GM12878 (cell line): ENCODE results near the gene HCN3. TPM values are rescaled to one million over a fixed set of nuclear protein-coding genes. Genes with fewer than 3 reads are reported as not detected.

ENCODE experiments used
- ATAC-seq: fragments of 200-7000 bp; cut with Tn5 transposase; 3 replicates; pipeline ENCODE4 v1.9.1; 2020; ENCODE audit warnings: mild to moderate bottlenecking, moderate library complexity
- BruUV-seq: library from RNA; stranded (reverse); fragments of 400-500 nt; replicated peaks from 2 replicates; lab custom pipeline; 2021; lab: Mats Ljungman, UMichigan
- CTCF ChIA-PET: fragments of 300-600 bp; sonication (Branson Sonifier 250); formaldehyde crosslinking; extraction: SDS; loops from one replicate; lab custom pipeline; 2021; ENCODE audit warnings: inconsistent platforms; lab: Yijun Ruan, JAX
- POLR2A ChIA-PET: fragments of 350-600 bp; formaldehyde crosslinking; extraction: SDS; loops from one replicate; lab custom pipeline; 2021; ENCODE audit warnings: inconsistent platforms; lab: Charles Lee
- RAD21 ChIA-PET: fragments of 300-600 bp; sonication (Branson Sonifier 250); formaldehyde crosslinking; loops from one replicate; lab custom pipeline; 2023; ENCODE audit warnings: antibody characterized with exemption; ENCODE audit not compliant: unreplicated experiment; lab: Charles Lee
- SMC1A ChIA-PET: fragments of 300-600 bp; sonication (Branson Sonifier 250); formaldehyde crosslinking; loops from one replicate; lab custom pipeline; 2023; ENCODE audit not compliant: unreplicated experiment, uncharacterized antibody; lab: Charles Lee
- DNase-seq: peaks from one replicate; pipeline ENCODE4 v3.0.0-alpha.2; 2011; ENCODE audit warnings: low read depth, low spot score
- FAIRE-seq: peaks from 3 replicates; lab custom pipeline; 2011; peaks lifted over from hg19 to GRCh38; lab: Jason Lieb, UNC
- H2AFZ ChIP-seq: 2 replicates; pipeline ENCODE4 v1.6.0; 2011; ENCODE audit warnings: low read depth, low read length, control low read depth; ENCODE audit not compliant: control insufficient read depth
- H3K27ac ChIP-seq: 2 replicates; pipeline ENCODE4 v1.5.1; 2011; ENCODE audit warnings: control low read depth; ENCODE audit not compliant: control insufficient read depth, insufficient read depth
- H3K27me3 ChIP-seq, 2 experiments: replicated peaks in 1 of 2; 2 replicates each; pipeline versions ENCODE4 v1.6.0 to v1.6.1; 2011; ENCODE audit warnings: low read length in 1 of 2; ENCODE audit not compliant: control insufficient read depth in 2 of 2, insufficient read depth in 2 of 2
- H3K36me3 ChIP-seq, 2 experiments: 2 replicates each; pipeline ENCODE4 v1.5.1; 2011; ENCODE audit warnings: low read length in 1 of 2; ENCODE audit not compliant: control insufficient read depth in 2 of 2, insufficient read depth in 2 of 2
- H3K4me1 ChIP-seq: 2 replicates; pipeline ENCODE4 v1.6.1; 2011; ENCODE audit warnings: mild to moderate bottlenecking, low read length, moderate library complexity, mixed read lengths; ENCODE audit not compliant: control insufficient read depth, insufficient read depth
- H3K4me2 ChIP-seq: 2 replicates; pipeline ENCODE4 v1.6.0; 2011; ENCODE audit warnings: control low read depth; ENCODE audit not compliant: control insufficient read depth, insufficient read depth
- H3K4me3 ChIP-seq: fragments of 200-600 bp; sonication (generic); 2 replicates; pipeline ENCODE4 v1.5.1; 2016
- H3K79me2 ChIP-seq: 2 replicates; pipeline ENCODE4 v1.6.0; 2011; ENCODE audit warnings: low read length; ENCODE audit not compliant: control insufficient read depth, insufficient read depth
- H3K9ac ChIP-seq: 2 replicates; pipeline ENCODE4 v1.8.0; 2011; ENCODE audit warnings: low read length, control low read depth, mixed read lengths; ENCODE audit not compliant: control insufficient read depth, insufficient read depth
- H3K9me3 ChIP-seq: replicated peaks from 3 replicates; pipeline ENCODE4 v1.5.1; 2011; ENCODE audit warnings: mild to moderate bottlenecking, low read length; ENCODE audit not compliant: control insufficient read depth, insufficient read depth
- H4K20me1 ChIP-seq: 2 replicates; pipeline ENCODE4 v1.6.0; 2011; ENCODE audit not compliant: control insufficient read depth, insufficient read depth
- BHLHE40 ChIP-seq, 2 experiments: fragments of 450-650 bp in 1 of 2; IDR thresholded peaks; 2 replicates each; pipeline ENCODE4 v1.6.1; 2011 to 2017; ENCODE audit warnings: low read depth in 2 of 2, borderline replicate concordance in 1 of 2, improper control_type of control experiment in 1 of 2, low read length in 1 of 2, mild to moderate bottlenecking in 1 of 2
- CEBPB ChIP-seq, 2 experiments: fragments of 150-350 bp in 1 of 2; IDR thresholded peaks; 2 replicates each; pipeline ENCODE4 v1.6.1; 2012 to 2014; ENCODE audit warnings: low read depth in 2 of 2, low read length in 2 of 2, borderline replicate concordance in 1 of 2, inconsistent platforms in 1 of 2
- CHD2 ChIP-seq: IDR thresholded peaks from 2 replicates; pipeline ENCODE4 v1.6.1; 2011; ENCODE audit warnings: low read depth, low read length, improper control_type of control experiment, borderline replicate concordance
- EED ChIP-seq: sonication (generic); IDR thresholded peaks from 2 replicates; pipeline ENCODE4 v1.6.1; 2016; ENCODE audit warnings: antibody characterized with exemption, low read depth
- HCFC1 ChIP-seq: fragments of 150-350 bp; IDR thresholded peaks from 2 replicates; pipeline ENCODE4 v1.6.1; 2014; ENCODE audit warnings: low read length
- IKZF1 ChIP-seq: fragments of 450-650 bp; conservative IDR thresholded peaks from 2 replicates; pipeline ENCODE4 v1.6.1; 2017; ENCODE audit warnings: antibody characterized with exemption, mild to moderate bottlenecking
- MEF2B ChIP-seq: fragments of 450-650 bp; IDR thresholded peaks from 2 replicates; pipeline ENCODE4 v1.6.1; 2018; ENCODE audit warnings: mild to moderate bottlenecking, moderate library complexity; ENCODE audit not compliant: partially characterized antibody, poor library complexity, severe bottlenecking
- MXI1 ChIP-seq: fragments of 150-350 bp; IDR thresholded peaks from 2 replicates; pipeline ENCODE4 v1.6.1; 2011; ENCODE audit warnings: low read depth, mild to moderate bottlenecking, inconsistent platforms, low read length, improper control_type of control experiment
- NR2C1 ChIP-seq: fragments of 450-650 bp; IDR thresholded peaks from 2 replicates; pipeline ENCODE4 v1.6.1; 2017; ENCODE audit warnings: antibody characterized with exemption, mild to moderate bottlenecking, moderate library complexity
- PAX5 ChIP-seq: IDR thresholded peaks from 2 replicates; pipeline ENCODE4 v1.6.1; 2011; ENCODE audit warnings: low read depth, low read length, borderline replicate concordance
- POLR2A ChIP-seq: IDR thresholded peaks from 2 replicates; pipeline ENCODE4 v1.6.1; 2011; ENCODE audit warnings: low read depth, mild to moderate bottlenecking, low read length
- STAT1 ChIP-seq: fragments of 450-650 bp; conservative IDR thresholded peaks from 2 replicates; pipeline ENCODE4 v1.6.1; 2014; ENCODE audit warnings: antibody characterized with exemption, mild to moderate bottlenecking
- TAF1 ChIP-seq: IDR thresholded peaks from 2 replicates; pipeline ENCODE4 v1.6.1; 2011; ENCODE audit warnings: mild to moderate bottlenecking, low read depth, low read length, borderline replicate concordance
- YY1 ChIP-seq: IDR thresholded peaks from 2 replicates; pipeline ENCODE4 v1.6.1; 2011; ENCODE audit warnings: low read depth, mild to moderate bottlenecking, low read length
- WGBS: methylation state at CpG from one replicate; pipeline ENCODE4 v1.1.6; 2016; ENCODE audit warnings: low lambda C conversion rate; ENCODE audit not compliant: insufficient replicate concordance, insufficient coverage; ENCODE audit errors: missing lambda C conversion rate; 5-methylcytosine and 5-hydroxymethylcytosine counted together
- in situ Hi-C: fragments of 300-500 bp; cut with MboI; formaldehyde crosslinking; loops from 9 replicates; pipeline ENCODE4 v1.14.3; 2018; ENCODE audit warnings: mixed read lengths
- intact Hi-C: fragments of 100-400 bp; cut with micrococcal nuclease; formaldehyde crosslinking; loops from one replicate; pipeline ENCODE4 v1.14.2; 2022; ENCODE audit not compliant: unreplicated experiment
- polyA plus RNA-seq, 11 experiments: library from polyadenylated mRNA; depleted of rRNA in 4 of 11; unstranded in 6 of 11; stranded (reverse) in 5 of 11; fragments of >200 nt; fragmentation: Nextera tagmentation in 4 of 11; fragmentation: Illumina TruSeq in 1 of 11; extraction: Ambion mirVana in 4 of 11; extraction: Trizol in 1 of 11; gene quantifications; 1 replicate in 1 of 11; 2 replicates in 10 of 11; pipeline versions ENCODE4 v1.2.1 to v1.2.3, GENCODE V29; 2011 to 2016; ENCODE audit warnings: inconsistent platforms in 2 of 11, missing spikeins in 2 of 11, low read depth in 1 of 11
- total RNA-seq, 4 experiments: library from RNA; depleted of rRNA in 3 of 4; stranded (reverse); fragments of >200 nt in 3 of 4; fragmentation: Illumina TruSeq in 1 of 4; extraction: Trizol in 1 of 4; gene quantifications; 2 replicates each; pipeline versions ENCODE4 v1.2.1 to v1.2.3, GENCODE V29; 2013 to 2021

The HCN3 gene
- total and polyA plus RNA-seq, 10 of the 15 experiments (the other 5 are each of a cell fraction or from before 2014, with no cell fraction given), result 0.08 to 4.1 (median 1.8) TPM

- ChIA-PET CTCF (interaction anchor here (1.0 to 9.6 kb wide), 2 partner anchors 54 to 69 kb away, joined by 4 to 225 read pairs; partner anchors contain the start of genes FDPS and RUSC1), POLR2A (interaction anchor here (0.8 to 1.0 kb wide), 2 partner anchors 9 to 81 kb away, joined by 5 to 6 read pairs; no protein-coding TSS in a partner anchor), SMC1A (interaction anchor here (1.2 kb wide), 1 partner anchor 53 kb away, joined by 5 read pairs; no protein-coding TSS in a partner anchor), RAD21 (no interaction called here)
- Histone ChIP-seq H4K20me1 (no peaks in the 10 kb centered on the region), H3K9ac (peak overlapping the region; percentile 62), H3K4me1 (peaks cover 13% of the 10 kb centered on the region), H3K79me2 (peaks cover 7% of the 10 kb centered on the region), H3K9me3 (no peaks in the 10 kb centered on the region), H3K27ac (no peak overlapping the region), H3K36me3 (peaks cover 1 to 4% of the 10 kb centered on the region in 2 experiments; a peak in 1 of 4 replicates), H3K4me2 (peak overlapping the region; percentile 97), H2AFZ (peak overlapping the region; percentile 82), H3K4me3 (peak overlapping the region; percentile 92), H3K27me3 (no peaks in the 10 kb centered on the region)
- FAIRE-seq (no peak), ATAC-seq (peak; percentile 7), DNase-seq (no peak)
- TF ChIP-seq CEBPB (IDR thresholded peaks at IDR 0.05; ENCODE audit: borderline replicate concordance in 1 of 2, low read depth in 2 of 2, low read length in 2 of 2) (no peak), MEF2B (peak; percentile 71)
- in situ Hi-C loops, result loop anchor here (5.0 kb wide), 1 partner anchor 338 kb away; no protein-coding TSS in a partner anchor
- intact Hi-C loops, result no loop called here
- 18% methylated on average over 23 of the region's 35 CpGs for WGBS
- BruUV-seq, result no TSS peak
Measured at GRCh38 chr1:155254714-155255242, 22.5 kb upstream of the HCN3 start.

GRCh38 chr1:155255243-155256007 lies 21.8 kb upstream of the HCN3 start, which contains the start of gene ENTREP3:
Gene ENTREP3 (minus strand): TSS chr1:155255483. CDS start chr1:155254877, 606 bp downstream.
- H3K27ac ChIP-seq, result peak within 1 kb of the TSS; percentile 59
- SMC1A ChIA-PET, result interaction anchor here (1.2 kb wide), 1 partner anchor 52 kb away, joined by 5 read pairs; no protein-coding TSS in a partner anchor
- intact Hi-C loops, result no loop called here
- peak; percentile 36; the same call in 1 of the 2 replicates for TF ChIP-seq NR2C1
- 0 out of 2 replicates have a peak, but pooled peaks have one; percentile 61 for TF ChIP-seq MXI1
- peak; percentile 93 for TF ChIP-seq HCFC1
- TF ChIP-seq BHLHE40 (IDR thresholded peaks at IDR 0.05; ENCODE audit: borderline replicate concordance in 1 of 2, low read depth in 2 of 2, low read length in 1 of 2), result peak; percentile 11 to 35; a peak in 1 of 4 replicates
- peak; percentile 79 for TF ChIP-seq POLR2A
- TF ChIP-seq IKZF1, result peak; percentile 88
- TF ChIP-seq PAX5, result peak; percentile 69; the same call in 1 of the 2 replicates
- TF ChIP-seq EED, result 0 out of 2 replicates have a peak, but pooled peaks have one; percentile 13
- peak; percentile 92 for TF ChIP-seq CHD2
- peak; percentile 97 for TF ChIP-seq YY1
- TF ChIP-seq TAF1, result peak; percentile 62; the same call in 1 of the 2 replicates
- TF ChIP-seq STAT1, result 0 out of 2 replicates have a peak, but pooled peaks have one; percentile 54

More at GRCh38 chr1:155255243-155256007, 21.8 kb upstream of the HCN3 start, which contains the start of gene ENTREP3:
- H3K9me3 ChIP-seq, result no peaks in the 10 kb centered on the region
- H2AFZ ChIP-seq, result peak within 1 kb of the TSS; percentile 82
- H4K20me1 ChIP-seq, result no peaks in the 10 kb centered on the region
- 25% methylated on average over 40 of the region's 54 CpGs for WGBS
- ChIA-PET POLR2A (interaction anchor here (0.8 to 1.4 kb wide), 3 partner anchors 10 to 81 kb away, joined by 5 to 6 read pairs (median 5); a partner anchor contains a TSS), RAD21 (no interaction called here), CTCF (interaction anchor here (1.0 to 9.6 kb wide), 3 partner anchors 12 to 69 kb away, joined by 3 to 225 read pairs (median 4); partner anchors contain the start of genes FDPS and RUSC1)
- ATAC-seq (peak; percentile 83), FAIRE-seq (peak; percentile 59), DNase-seq (no peak)
- H3K4me2 ChIP-seq, result peak within 1 kb of the TSS; percentile 97
- H3K4me3 ChIP-seq, result peak within 1 kb of the TSS; percentile 92
- peaks cover 4% of the 10 kb centered on the region in 2 experiments; a peak in 2 of 4 replicates for H3K36me3 ChIP-seq
- H3K27me3 ChIP-seq, result no peaks in the 10 kb centered on the region
- in situ Hi-C loops, result loop anchor here (5.0 kb wide), 1 partner anchor 337 kb away; no protein-coding TSS in a partner anchor
- H3K79me2 ChIP-seq, result peaks cover 9% of the 10 kb centered on the region
- H3K4me1 ChIP-seq, result peaks cover 13% of the 10 kb centered on the region
- H3K9ac ChIP-seq, result peak within 1 kb of the TSS; percentile 62
- no TSS peak for BruUV-seq
